Raji (cell line): ENCODE results near the gene ZFHX3.

Experiments
- POLR2A ChIP-seq: IDR thresholded peaks from 2 replicates; pipeline ENCODE4 v1.6.1; 2011; ENCODE audit warnings: low read depth, low read length, control low read depth; ENCODE audit not compliant: insufficient read depth

ZFHX3 gene

DNA sequence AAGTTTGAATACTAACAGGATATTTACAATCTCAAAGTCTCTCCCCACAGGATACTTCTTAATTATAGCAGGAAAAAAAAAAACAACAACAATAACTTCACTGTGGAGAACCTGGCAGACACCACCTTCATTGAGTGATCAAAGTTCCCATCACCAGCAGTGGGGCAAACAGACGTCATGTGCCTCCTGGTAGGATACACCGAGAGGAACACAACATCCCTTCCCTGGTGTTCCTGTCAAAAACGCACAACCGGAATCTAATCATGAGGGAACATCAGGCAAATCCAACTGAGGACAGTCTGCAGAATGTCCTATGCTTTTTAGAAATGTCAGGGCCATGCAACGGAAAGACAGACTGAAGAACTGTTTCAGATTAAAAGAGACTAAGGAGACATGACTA, 80.0 kb downstream of the ZFHX3 start:
- no peak for TF ChIP-seq POLR2A

DNA sequence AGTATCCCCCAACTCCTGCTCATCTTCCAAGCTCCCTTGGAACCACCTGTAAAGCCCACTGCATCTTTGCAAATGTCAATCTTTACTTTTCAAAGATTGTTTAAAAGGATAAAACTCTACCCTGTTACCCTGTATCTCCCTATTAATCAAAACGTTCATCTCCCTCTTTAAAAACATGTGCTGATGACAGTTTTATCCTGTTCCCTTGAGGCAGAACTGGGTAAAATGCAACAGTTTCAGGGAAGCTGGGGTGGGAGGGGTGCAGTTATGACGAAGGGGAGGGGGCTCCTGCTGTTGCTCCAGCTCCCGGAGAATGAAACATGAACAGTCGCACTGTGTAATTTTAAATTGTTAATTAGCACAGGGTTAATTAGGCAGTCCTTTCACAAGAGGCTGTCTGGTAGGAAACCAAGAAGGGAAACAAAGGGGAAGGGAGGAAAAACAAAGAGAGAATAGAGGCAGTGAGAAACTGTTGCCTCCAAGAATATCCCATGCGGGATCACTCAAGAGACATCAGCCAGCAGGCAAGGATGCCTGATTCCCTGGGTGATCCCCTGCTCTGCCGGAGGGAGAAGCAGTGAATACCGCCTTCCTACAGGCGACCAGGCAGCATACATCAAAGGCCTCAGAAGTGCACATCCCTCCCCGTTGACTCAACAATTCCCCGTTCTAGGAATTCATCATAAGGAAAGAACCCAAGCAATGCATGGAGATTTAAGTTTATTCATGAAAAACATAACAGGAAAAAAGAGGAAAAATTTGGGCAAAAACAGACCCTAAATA, 84.2 kb downstream of the ZFHX3 start:
- no peak for TF ChIP-seq POLR2A

DNA sequence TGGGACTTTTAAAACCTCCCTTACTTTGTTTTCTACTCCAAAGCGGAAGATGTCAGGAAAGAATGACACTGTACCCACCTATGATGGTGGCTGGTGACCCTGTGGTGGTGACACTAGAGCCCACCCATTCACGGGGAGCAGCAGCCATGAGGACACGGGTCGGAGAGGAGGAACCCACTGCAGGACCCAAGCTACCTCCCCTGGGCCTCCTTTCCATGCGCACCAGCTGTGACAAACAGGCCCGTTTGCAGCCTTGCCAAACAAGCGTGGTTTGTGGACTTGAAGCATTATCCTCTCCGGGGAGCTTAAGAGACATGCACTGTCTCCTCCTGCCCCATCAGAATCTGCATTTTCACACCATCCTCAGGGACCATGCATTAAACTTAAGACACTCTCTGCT, 85.6 kb downstream of the ZFHX3 start:
- TF ChIP-seq POLR2A: no peak

- no peak for TF ChIP-seq POLR2A
Observed at GRCh38 chr16:72961863-72962262, 86.1 kb downstream of the ZFHX3 start.

GRCh38 chr16:72961115-72961832, 86.7 kb downstream of the ZFHX3 start:
- no peak for TF ChIP-seq POLR2A

DNA sequence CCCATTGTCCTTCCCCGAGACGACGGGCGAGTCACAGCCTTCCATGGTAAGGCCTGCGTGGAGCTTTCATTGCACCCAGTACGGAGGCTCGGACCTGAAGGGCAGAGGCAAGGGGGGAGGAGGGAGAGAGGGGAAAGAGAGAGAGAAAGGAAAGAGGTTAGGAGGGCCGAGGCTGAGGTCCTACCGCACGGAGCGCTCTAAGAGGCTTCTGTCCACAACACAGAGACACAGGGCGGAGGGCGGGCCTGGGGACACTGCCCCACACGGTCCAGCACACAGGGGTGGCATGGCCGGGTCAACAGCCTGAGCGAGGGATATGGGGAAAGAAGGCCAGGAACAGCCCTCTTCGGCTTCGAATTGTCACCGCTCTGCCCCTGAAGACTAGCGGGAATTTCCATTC, 87.8 kb downstream of the ZFHX3 start:
- TF ChIP-seq POLR2A: no peak

DNA sequence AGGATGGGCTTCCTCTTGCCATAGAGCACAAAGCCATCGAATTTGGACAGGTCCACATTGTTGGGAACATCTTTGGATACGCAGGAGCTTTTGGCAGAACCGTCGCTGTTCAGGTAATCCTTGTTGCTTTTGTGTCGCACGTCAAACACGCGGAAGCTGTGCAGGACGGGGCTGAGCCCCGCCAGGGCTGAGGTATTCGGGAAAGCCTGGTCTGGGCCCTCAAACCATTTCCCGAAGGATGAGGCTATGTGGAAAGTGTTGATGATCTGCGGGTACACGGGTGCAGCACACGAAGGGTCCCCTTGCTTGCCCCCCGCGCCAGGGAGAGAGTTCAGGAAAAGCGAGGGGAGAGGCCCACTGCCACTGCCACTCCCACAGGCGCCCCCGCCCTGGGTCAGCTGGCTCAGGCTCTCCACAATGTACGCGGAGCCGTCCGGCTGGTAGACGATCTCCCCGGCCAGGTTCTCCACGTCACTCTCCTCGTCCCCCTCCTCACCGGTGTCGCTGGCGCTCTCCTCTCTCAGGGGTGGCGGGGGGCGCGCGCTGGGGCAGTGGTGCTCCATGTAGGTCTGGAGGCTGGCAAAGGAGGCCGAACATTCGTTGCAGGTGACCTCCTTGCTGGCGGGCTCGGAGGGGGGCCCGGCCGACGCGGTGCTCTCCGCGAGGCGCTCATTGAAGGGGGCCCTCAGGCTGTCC, 88.5 kb downstream of the ZFHX3 start:
- no peak for TF ChIP-seq POLR2A

GRCh38 chr16:72958522-72959076, 89.3 kb downstream of the ZFHX3 start:
- TF ChIP-seq POLR2A: no peak

DNA sequence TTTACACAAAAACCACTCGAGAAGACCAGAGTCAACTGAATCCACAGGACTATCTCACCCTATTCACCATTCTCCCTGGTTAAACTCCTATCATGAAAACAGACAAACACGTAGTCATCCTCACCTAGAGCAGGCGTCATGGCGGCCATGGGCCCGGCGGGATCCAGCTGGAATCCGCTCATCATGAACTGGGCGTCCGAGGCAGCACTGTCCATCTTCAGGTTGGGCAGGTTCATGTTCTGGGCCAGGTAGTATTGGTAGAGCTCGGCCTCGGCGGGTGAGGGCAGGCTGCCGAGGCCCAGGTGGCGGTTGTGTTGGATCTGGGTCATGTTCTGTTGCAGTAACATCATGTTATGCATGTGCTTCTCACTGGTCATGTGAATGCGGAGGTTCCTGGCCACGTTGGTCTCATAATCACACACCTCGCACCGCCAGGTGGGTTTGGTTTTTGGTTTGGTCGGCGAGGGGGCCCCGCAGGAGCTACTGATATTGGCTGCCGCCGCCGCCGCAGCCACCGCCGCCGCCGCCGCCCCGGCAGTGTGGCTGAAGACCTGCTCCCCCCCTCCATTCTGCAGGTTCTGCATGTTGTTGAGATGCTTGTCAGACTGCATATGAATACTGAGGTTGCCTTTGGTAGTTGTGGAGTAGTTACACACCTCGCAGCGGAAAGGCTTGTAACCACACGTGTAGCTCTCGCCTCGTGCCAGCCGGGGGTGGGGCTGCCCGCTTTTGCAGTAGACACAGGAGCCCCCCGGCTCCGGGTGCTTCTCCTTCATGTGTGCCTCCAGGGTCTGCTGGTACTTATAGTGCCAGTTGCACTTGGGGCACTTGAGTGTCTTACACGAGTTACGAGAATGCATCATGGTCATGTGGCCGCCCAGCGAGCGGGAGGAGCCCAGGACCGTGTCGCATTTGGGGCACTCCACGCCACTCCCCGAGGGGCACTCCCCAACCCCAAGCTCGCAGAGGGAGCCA, 90.3 kb downstream of the ZFHX3 start:
- TF ChIP-seq POLR2A: no peak

GRCh38 chr16:72956124-72957064, 91.5 kb downstream of the ZFHX3 start:
- TF ChIP-seq POLR2A: no peak

DNA sequence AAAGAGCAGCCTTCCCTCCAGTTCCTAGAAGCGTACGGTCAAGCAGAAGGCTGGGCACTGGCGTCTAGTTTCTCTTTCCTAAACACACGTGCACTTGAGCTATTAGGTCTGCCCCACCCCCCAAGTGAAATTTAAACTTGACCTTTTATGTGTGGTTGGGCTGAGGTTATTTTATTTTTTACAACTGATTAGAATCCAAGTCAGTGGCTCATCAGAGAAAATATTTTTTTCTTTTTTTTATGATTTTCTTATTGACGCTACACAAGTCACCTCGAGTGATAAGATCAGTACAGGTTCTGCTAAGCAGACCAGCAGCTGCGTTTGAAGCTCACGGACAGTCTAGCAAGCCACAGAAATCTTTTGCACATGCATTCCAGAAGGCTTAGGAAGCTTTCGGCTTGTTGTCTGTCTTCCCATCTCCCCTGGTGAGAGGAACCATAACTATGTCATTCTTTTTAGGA, 95.1 kb downstream of the ZFHX3 start:
- no peak for TF ChIP-seq POLR2A

- TF ChIP-seq POLR2A: no peak
Observed at GRCh38 chr16:72952404-72952803, 95.5 kb downstream of the ZFHX3 start.

GRCh38 chr16:72951916-72952315, 96.0 kb downstream of the ZFHX3 start:
- TF ChIP-seq POLR2A: no peak
